ENCODE data around the gene KRTAP19-7. TPM values are rescaled to one million over a fixed set of nuclear protein-coding genes. Genes with fewer than 3 reads are reported as not detected.

Gene KRTAP19-7
- total and polyA plus RNA-seq, 2 donors (not counting 3 experiments of a cell fraction or from before 2014, with no cell fraction given) = not detected

GRCh38 chr21:30555095-30555494 is 6.0 kb downstream of the KRTAP19-7 start:
- H3K9me3 ChIP-seq (replicated peaks; ENCODE audit: control insufficient read depth, insufficient read depth, low read length) = peaks cover 2% of the 10 kb centered on the region
- no TSS peak for BruUV-seq (replicated peaks)
- no peak for FAIRE-seq
- H3K9me1 ChIP-seq (replicated peaks; ENCODE audit: control insufficient read depth, extremely low read depth, insufficient read depth, low read length) = no peaks in the 10 kb centered on the region
- H3K36me3 ChIP-seq (ENCODE audit: control insufficient read depth in 2 of 2, extremely low read depth in 1 of 2, insufficient read depth in 2 of 2, low read length in 2 of 2) = no peaks in the 10 kb centered on the region
- TF ChIP-seq POLR2AphosphoS5 (IDR thresholded peaks at IDR 0.05; ENCODE audit: insufficient read depth, low read depth, low read length) = no peak
- no peak for TF ChIP-seq CTCF (IDR thresholded peaks at IDR 0.05; ENCODE audit: extremely low read depth in 1 of 2, insufficient read depth in 1 of 2, low read depth in 1 of 2, low read length in 2 of 2)
- no peak for TF ChIP-seq GATA2 (IDR thresholded peaks at IDR 0.05; ENCODE audit: insufficient read depth, insufficient read length, low read depth, low read length)
- no peak for TF ChIP-seq MYC (IDR thresholded peaks at IDR 0.05; ENCODE audit: low read depth, low read length)
- TF ChIP-seq JUN (IDR thresholded peaks at IDR 0.05; ENCODE audit: borderline replicate concordance, insufficient read depth, insufficient read length, low read depth) = no peak
- TF ChIP-seq POLR2A (IDR thresholded peaks at IDR 0.05; ENCODE audit: low read depth, low read length) = no peak
- no peak for TF ChIP-seq EZH2 (IDR thresholded peaks at IDR 0.05; ENCODE audit: borderline replicate concordance, low read depth, low read length, severe bottlenecking)
- no peak for TF ChIP-seq FOS (IDR thresholded peaks at IDR 0.05; ENCODE audit: borderline replicate concordance, insufficient read depth, low read length)
- no peak for TF ChIP-seq MAX (IDR thresholded peaks at IDR 0.05; ENCODE audit: insufficient read depth, insufficient read length)
- no peaks in the 10 kb centered on the region for H4K20me1 ChIP-seq (replicated peaks; ENCODE audit: control insufficient read depth, extremely low read depth, insufficient read depth, low read length)
- H3K27me3 ChIP-seq (ENCODE audit: control insufficient read depth in 2 of 2, insufficient read depth in 2 of 2, low read length in 2 of 2) = no peaks in the 10 kb centered on the region
- ChIA-PET CTCF (no interaction called here), POLR2A (no interaction called here)
- H3K4me3 ChIP-seq (replicated peaks in 1 of 3; ENCODE audit: insufficient read depth in 1 of 3, low read depth in 1 of 3, low read length in 3 of 3) = no peak overlapping the region
- H3K79me2 ChIP-seq (ENCODE audit: control insufficient read depth, insufficient read depth, low read length) = no peaks in the 10 kb centered on the region
- no peaks in the 10 kb centered on the region for H3K4me1 ChIP-seq (ENCODE audit: control insufficient read depth, extremely low read depth, insufficient read depth, low read length)
- dilution Hi-C loops (cut with MboI; ENCODE audit: extremely low pct_ligation_motif_present, low sequenced_read_pairs) = no loop called here
- intact Hi-C loops (cut with micrococcal nuclease) = no loop called here
- no peak for DNase-seq (ENCODE audit: low read depth, low spot score)
- no peak overlapping the region for H3K27ac ChIP-seq (ENCODE audit: insufficient read depth, low read depth, low read length)
- H2AFZ ChIP-seq (ENCODE audit: low read depth, low read length) = no peak overlapping the region
- no peak overlapping the region for H3K9ac ChIP-seq (replicated peaks; ENCODE audit: extremely low read depth, insufficient read depth, low read length)
- H3K4me2 ChIP-seq (ENCODE audit: insufficient read depth, low read length) = no peak overlapping the region
